BE2C (cell line): ENCODE measurements around the gene ECHS1.

ENCODE experiments used
- DNase-seq: peaks from one replicate; pipeline ENCODE4 v3.0.0-alpha.2; 2020
- H3K27me3 ChIP-seq: fragments of 250-450 bp; sonication (Bioruptor Pico); 2 replicates; pipeline ENCODE4 v1.5.1; 2020; ENCODE audit warnings: mild to moderate bottlenecking
- H3K36me3 ChIP-seq: fragments of 250-450 bp; sonication (Bioruptor Pico); 2 replicates; pipeline ENCODE4 v1.5.1; 2020; ENCODE audit warnings: mild to moderate bottlenecking
- H3K4me1 ChIP-seq: fragments of 250-450 bp; sonication (Bioruptor Pico); 2 replicates; pipeline ENCODE4 v1.5.1; 2020
- H3K4me3 ChIP-seq: 2 replicates; pipeline ENCODE4 v1.5.1; 2011; ENCODE audit warnings: low read depth, low read length
- H3K9me3 ChIP-seq: fragments of 250-450 bp; sonication (Bioruptor Pico); 2 replicates; pipeline ENCODE4 v1.5.1; 2020
- TF ChIP-seq, protein P1 (sequence below): IDR thresholded peaks from 2 replicates; pipeline ENCODE4 v1.5.1; 2012; ENCODE audit warnings: mild to moderate bottlenecking, low read depth, low read length

The ECHS1 gene

DNA sequence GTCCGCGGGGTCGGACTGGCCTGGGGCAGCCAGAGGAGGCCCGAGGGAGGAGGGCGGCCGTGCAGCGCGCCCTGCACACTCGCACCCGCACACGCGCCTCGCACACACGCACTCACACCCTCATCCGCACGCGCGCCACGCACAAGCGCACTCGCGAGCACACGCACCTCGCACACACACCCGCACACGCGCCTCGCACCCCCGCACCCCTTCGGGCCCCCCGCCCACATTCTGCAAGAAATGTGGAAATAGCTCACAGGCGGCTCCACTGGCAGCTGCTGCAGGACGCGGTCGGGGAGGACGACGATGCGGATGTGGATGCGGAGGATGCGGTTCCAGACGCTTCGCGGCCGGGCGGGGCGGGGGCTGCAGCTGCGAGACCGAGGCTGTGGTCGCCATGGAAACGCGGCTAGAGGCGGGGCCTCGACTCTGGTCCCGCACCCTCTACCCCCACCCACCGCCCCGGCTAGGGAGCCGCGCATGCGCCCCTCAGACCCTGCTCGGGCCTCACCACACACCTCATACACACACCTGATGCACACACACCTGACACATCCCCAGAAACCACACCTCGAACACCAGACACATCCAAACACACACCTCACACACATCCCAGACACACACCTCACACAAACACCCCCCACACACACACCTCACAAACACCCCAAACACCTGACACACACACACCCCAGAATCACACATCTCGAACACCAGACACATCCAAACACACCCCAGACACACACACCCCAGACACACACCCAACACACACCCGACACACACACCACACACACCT lies 36.4 kb downstream of the ECHS1 start, which contains the start of gene CALY:
Gene CALY, minus strand, starts transcription at position 320 of the 793 bp plus-strand sequence. CDS start 7,907 bp downstream, outside the sequence.
- Histone ChIP-seq H3K9me3 (no peaks in the 10 kb centered on the region), H3K4me3 (no peak within 1 kb of the TSS), H3K36me3 (no peaks in the 10 kb centered on the region), H3K27me3 (peaks cover 40% of the 10 kb centered on the region), H3K4me1 (no peaks in the 10 kb centered on the region)
- TF ChIP-seq, protein P1, sequence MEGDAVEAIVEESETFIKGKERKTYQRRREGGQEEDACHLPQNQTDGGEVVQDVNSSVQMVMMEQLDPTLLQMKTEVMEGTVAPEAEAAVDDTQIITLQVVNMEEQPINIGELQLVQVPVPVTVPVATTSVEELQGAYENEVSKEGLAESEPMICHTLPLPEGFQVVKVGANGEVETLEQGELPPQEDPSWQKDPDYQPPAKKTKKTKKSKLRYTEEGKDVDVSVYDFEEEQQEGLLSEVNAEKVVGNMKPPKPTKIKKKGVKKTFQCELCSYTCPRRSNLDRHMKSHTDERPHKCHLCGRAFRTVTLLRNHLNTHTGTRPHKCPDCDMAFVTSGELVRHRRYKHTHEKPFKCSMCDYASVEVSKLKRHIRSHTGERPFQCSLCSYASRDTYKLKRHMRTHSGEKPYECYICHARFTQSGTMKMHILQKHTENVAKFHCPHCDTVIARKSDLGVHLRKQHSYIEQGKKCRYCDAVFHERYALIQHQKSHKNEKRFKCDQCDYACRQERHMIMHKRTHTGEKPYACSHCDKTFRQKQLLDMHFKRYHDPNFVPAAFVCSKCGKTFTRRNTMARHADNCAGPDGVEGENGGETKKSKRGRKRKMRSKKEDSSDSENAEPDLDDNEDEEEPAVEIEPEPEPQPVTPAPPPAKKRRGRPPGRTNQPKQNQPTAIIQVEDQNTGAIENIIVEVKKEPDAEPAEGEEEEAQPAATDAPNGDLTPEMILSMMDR = no peak
- peak; percentile 66 for DNase-seq

DNA sequence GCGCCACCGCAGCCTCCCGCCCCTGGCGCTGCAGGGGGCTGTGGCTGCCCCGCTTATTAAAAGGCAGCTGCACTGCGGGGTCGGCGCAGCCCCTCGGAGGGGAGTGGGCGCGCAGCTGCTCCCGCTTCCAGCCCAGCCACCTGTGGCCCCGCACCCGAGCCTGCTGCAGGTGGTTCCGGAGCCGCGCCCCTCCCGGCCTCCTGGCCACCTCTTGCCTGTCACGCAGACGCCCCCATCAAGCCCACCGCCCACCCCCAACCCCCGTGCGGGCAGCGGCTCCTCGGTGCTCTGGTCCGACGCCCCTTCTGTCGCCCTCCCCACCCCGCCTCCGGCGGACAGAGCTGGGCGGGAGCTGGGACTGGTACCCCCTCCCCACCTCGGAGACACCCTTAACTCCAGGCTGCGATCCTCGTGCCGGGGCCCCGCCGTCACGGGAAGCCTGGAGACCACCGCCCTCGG lies 37.0 kb downstream of the ECHS1 start:
- TF ChIP-seq, protein P1 = no peak
- no peaks in the 10 kb centered on the region for H3K9me3 ChIP-seq
- H3K27me3 ChIP-seq = peaks cover 46% of the 10 kb centered on the region
- no peaks in the 10 kb centered on the region for H3K4me1 ChIP-seq
- no peaks in the 10 kb centered on the region for H3K36me3 ChIP-seq
- no peak overlapping the region for H3K4me3 ChIP-seq
- no peak for DNase-seq

DNA sequence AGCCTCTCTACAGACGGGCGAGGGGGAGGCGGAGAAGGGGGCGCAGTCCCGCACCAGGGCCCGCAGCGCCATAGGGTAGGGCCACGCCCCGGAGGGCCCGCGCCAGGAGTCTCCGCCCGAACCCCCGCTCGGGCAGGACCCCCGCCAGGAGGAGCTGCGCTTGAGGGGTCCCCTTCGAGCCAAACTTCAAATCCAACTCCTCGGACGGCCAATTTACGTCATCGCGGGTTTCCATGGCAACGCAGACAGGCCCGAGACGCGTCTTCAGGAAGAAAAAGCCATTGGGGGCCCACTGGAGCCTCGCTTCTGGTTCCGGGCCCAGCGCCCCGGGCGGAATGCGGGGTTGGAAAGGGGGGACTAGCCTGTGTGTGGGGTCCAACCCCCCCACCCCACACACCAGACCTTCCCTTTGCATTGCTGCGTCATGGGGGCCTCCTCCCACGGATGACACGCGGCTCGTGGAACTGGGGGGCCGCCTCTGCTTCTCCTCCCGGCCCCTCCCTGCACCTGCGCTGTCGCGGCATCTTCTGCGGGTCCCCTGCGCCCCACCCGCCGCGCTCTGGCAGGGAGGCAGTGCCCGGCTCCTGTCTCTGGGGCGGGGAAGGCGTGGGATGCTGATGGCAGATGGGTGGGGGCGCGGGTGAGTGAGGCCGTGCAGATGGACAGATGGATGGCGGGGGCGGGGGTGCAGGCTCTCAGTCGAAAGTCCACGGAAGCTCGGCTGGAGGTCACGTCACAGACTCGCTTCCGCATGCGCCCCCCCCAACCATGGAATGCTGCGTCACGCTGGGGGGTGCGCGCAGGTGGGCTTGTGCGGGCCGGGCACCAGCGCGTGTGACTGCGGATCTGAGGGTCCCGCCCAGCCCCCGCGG lies 37.7 kb downstream of the ECHS1 start:
- no peaks in the 10 kb centered on the region for H3K4me1 ChIP-seq
- H3K36me3 ChIP-seq = no peaks in the 10 kb centered on the region
- H3K9me3 ChIP-seq = no peaks in the 10 kb centered on the region
- no peak overlapping the region for H3K4me3 ChIP-seq
- H3K27me3 ChIP-seq = peaks cover 51% of the 10 kb centered on the region
- TF ChIP-seq, protein P1 = no peak
- DNase-seq = no peak

DNA sequence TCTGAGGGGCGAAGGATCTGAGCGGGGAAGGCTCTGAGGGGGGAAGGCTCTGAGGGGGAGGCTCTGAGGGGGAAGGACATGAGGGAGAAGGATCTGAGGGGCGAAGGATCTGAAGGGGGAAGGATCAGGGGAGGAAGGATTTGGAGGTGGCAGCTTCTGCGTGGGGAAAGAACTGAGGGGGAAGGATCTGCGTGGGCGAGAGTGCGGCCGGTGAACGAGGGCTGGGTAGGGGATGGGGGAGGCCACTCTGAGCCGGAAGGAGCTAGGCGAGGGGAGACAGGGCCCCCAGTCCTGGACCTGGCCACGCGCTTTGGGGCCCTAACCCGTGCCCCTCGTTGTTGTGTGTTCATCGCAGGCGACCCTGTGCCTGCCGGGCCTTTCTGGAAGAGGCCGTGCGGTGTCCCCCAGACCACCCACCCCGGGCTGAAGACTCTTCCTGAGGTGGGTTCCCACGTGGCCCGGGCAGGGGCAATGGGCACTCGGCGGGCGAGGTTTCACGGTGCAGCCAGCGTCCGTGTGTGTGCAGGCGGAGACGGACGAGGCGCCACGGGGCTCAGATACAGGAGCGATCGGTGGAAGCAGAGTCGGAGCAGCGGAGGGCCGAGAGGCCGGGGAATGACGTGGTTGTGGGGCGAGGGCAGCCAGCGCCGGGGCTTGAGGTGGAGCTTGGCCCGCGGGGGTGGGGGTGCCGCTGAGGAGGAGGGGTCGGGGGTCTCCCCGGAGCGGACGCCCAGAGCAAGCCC lies 38.5 kb downstream of the ECHS1 start:
- no peak for DNase-seq
- Histone ChIP-seq H3K27me3 (peaks cover 54% of the 10 kb centered on the region), H3K36me3 (no peaks in the 10 kb centered on the region), H3K4me3 (no peak overlapping the region), H3K9me3 (no peaks in the 10 kb centered on the region), H3K4me1 (no peaks in the 10 kb centered on the region)
- TF ChIP-seq, protein P1 = no peak

DNA sequence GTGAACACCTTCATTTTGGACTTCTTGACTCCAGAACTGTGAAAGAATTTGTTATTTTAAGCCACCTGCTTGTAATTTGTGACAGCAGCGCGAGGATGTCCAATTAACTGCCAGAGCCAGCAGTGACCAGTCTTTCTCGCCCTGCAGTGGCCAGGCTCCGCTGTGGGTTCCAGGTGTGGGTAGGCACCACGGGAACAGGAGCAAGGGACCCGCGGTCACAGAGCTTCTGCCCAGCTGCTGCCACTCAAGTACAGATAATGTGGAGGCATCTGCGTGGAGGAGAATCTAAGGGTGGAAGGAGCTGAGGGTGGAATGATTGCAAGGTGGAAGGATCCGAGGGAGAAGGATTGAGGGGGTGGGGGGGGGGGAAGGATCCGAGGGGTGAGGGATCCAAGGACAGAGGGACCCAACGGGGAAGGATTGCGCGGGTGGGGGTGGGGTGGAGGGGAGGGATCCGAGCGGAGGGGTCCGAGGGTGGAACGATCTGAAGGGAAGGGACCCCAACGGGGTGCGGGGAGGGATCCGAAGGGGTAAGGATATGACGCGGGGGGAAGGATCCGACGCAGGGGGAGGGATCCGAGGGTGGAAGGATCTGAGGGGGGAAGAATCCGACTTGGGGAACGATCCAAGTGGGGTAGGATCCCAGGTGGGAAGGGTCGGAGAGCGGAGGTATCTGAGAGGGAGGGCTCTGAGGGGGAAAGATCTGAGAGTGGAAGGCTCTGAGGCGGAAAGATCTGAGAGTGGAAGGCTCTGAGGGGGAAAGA lies 40.0 kb downstream of the ECHS1 start:
- TF ChIP-seq, protein P1 = no peak
- H3K9me3 ChIP-seq = no peaks in the 10 kb centered on the region
- DNase-seq = no peak
- no peaks in the 10 kb centered on the region for H3K4me1 ChIP-seq
- H3K27me3 ChIP-seq = peaks cover 54% of the 10 kb centered on the region
- H3K36me3 ChIP-seq = no peaks in the 10 kb centered on the region
- no peak overlapping the region for H3K4me3 ChIP-seq
